Keratinocyte (primary cell): ENCODE measurements around the gene PPFIBP2. TPM values are rescaled to one million over a fixed set of nuclear protein-coding genes. Genes with fewer than 3 reads are reported as not detected.

Source experiments
- DNase-seq: peaks from one replicate; pipeline ENCODE4 v3.0.0-alpha.2; 2011; ENCODE audit warnings: low read depth, missing footprints, low spot score
- FAIRE-seq: peaks from 2 replicates; lab custom pipeline; 2011; peaks lifted over from hg19 to GRCh38; lab: Jason Lieb, UNC
- H2AFZ ChIP-seq: 2 replicates; pipeline ENCODE4 v1.6.0; 2012; ENCODE audit warnings: low read length, control low read depth, inconsistent platforms; ENCODE audit not compliant: control insufficient read depth
- H3K27ac ChIP-seq: 2 replicates; pipeline ENCODE4 v1.5.1; 2011; ENCODE audit warnings: low read length; ENCODE audit not compliant: control insufficient read depth, insufficient read depth
- H3K27me3 ChIP-seq: 3 replicates; pipeline ENCODE4 v1.6.0; 2011; ENCODE audit warnings: low read length; ENCODE audit not compliant: control insufficient read depth, insufficient read depth; ENCODE audit errors: extremely low read depth
- H3K36me3 ChIP-seq, 2 experiments: 2 replicates in 1 of 2; 3 replicates in 1 of 2; pipeline ENCODE4 v1.5.1; 2011; ENCODE audit warnings: low read length in 2 of 2, mild to moderate bottlenecking in 1 of 2; ENCODE audit not compliant: control insufficient read depth in 2 of 2, insufficient read depth in 2 of 2; ENCODE audit errors: extremely low read depth in 1 of 2
- H3K4me1 ChIP-seq: 3 replicates; pipeline ENCODE4 v1.5.1; 2011; ENCODE audit warnings: low read length; ENCODE audit not compliant: control insufficient read depth, insufficient read depth; ENCODE audit errors: extremely low read depth
- H3K4me2 ChIP-seq: 3 replicates; pipeline ENCODE4 v1.6.0; 2011; ENCODE audit warnings: low read depth, low read length; ENCODE audit not compliant: control insufficient read depth, insufficient read depth; ENCODE audit errors: extremely low read depth
- H3K4me3 ChIP-seq, 3 experiments: fragments of 200-600 bp in 1 of 3; sonication (generic) in 1 of 3; 2 replicates in 2 of 3; 3 replicates in 1 of 3; pipeline ENCODE4 v1.5.1; 2011 to 2016; ENCODE audit warnings: low read length in 3 of 3, mild to moderate bottlenecking in 3 of 3, control low read depth in 2 of 3, inconsistent platforms in 1 of 3, low read depth in 1 of 3, mixed read lengths in 1 of 3, mixed run types in 1 of 3, moderate library complexity in 1 of 3; ENCODE audit not compliant: control insufficient read depth in 2 of 3, insufficient read depth in 2 of 3; ENCODE audit errors: extremely low read depth in 1 of 3
- H3K79me2 ChIP-seq: 2 replicates; pipeline ENCODE4 v1.6.0; 2012; ENCODE audit warnings: low read length; ENCODE audit not compliant: control insufficient read depth, insufficient read depth
- H3K9ac ChIP-seq: 3 replicates; pipeline ENCODE4 v1.6.0; 2011; ENCODE audit warnings: low read length; ENCODE audit not compliant: control insufficient read depth, insufficient read depth; ENCODE audit errors: extremely low read depth
- H3K9me1 ChIP-seq: 3 replicates; pipeline ENCODE4 v1.6.0; 2011; ENCODE audit warnings: low read length; ENCODE audit not compliant: control insufficient read depth, insufficient read depth; ENCODE audit errors: extremely low read depth
- H3K9me3 ChIP-seq: 2 replicates; pipeline ENCODE4 v1.5.1; 2012; ENCODE audit warnings: low read depth, low read length; ENCODE audit not compliant: control insufficient read depth
- H4K20me1 ChIP-seq: 3 replicates; pipeline ENCODE4 v1.6.0; 2011; ENCODE audit warnings: low read length; ENCODE audit not compliant: control insufficient read depth, insufficient read depth; ENCODE audit errors: extremely low read depth
- CTCF ChIP-seq, 3 experiments: IDR thresholded peaks in 1 of 3; conservative IDR thresholded peaks in 1 of 3; optimal IDR thresholded peaks in 1 of 3; 2 replicates in 2 of 3; 3 replicates in 1 of 3; pipeline versions ENCODE3 to v1.5.1; 2011; ENCODE audit warnings: low read length in 3 of 3, mild to moderate bottlenecking in 3 of 3, moderate library complexity in 2 of 3, control low read depth in 1 of 3, inconsistent platforms in 1 of 3; ENCODE audit not compliant: insufficient read depth in 2 of 3; ENCODE audit errors: extremely low read depth in 1 of 3
- EZH2 ChIP-seq: IDR thresholded peaks from one replicate; pipeline ENCODE4 v1.6.1; 2012; ENCODE audit warnings: inconsistent platforms, mild to moderate bottlenecking, low read length, moderate library complexity
- dilution Hi-C: fragments of 300-500 bp; cut with MboI; formaldehyde crosslinking; loops from one replicate; pipeline ENCODE4 v1.7.0; 2020; ENCODE audit warnings: low sequenced_read_pairs; ENCODE audit not compliant: extremely low pct_ligation_motif_present
- polyA plus RNA-seq, 5 experiments: library from polyadenylated mRNA; depleted of rRNA in 3 of 5; stranded (reverse) in 3 of 5; stranded (forward) in 1 of 5; unstranded in 1 of 5; fragments of >200 nt; gene quantifications; 1 replicate in 1 of 5; 2 replicates in 3 of 5; 3 replicates in 1 of 5; pipeline versions ENCODE4 v1.2.1 to v1.2.3, GENCODE V29; 2011 to 2012; ENCODE audit warnings: missing spikeins in 2 of 5, low read depth in 1 of 5, low replicate concordance in 1 of 5

PPFIBP2 gene
- polyA plus RNA-seq, 1 donor (not counting 4 experiments of a cell fraction or from before 2014, with no cell fraction given) = 11.0 TPM

GRCh38 chr11:7506243-7506642 lies 7.6 kb upstream of the PPFIBP2 start:
- no peak for FAIRE-seq
- no peaks in the 10 kb centered on the region for H3K9me3 ChIP-seq
- H3K9me1 ChIP-seq = no peaks in the 10 kb centered on the region
- H3K4me2 ChIP-seq = no peak overlapping the region
- H2AFZ ChIP-seq = no peak overlapping the region
- H3K4me3 ChIP-seq = no peak overlapping the region
- no peak overlapping the region for H3K27ac ChIP-seq
- no peaks in the 10 kb centered on the region for H3K27me3 ChIP-seq
- TF ChIP-seq EZH2 = no peak
- TF ChIP-seq CTCF (optimal IDR thresholded peaks at IDR 0.05 in 1 of 3, IDR thresholded peaks at IDR 0.05 in 1 of 3, conservative IDR thresholded peaks at IDR 0.05 in 1 of 3; ENCODE audit: extremely low read depth in 1 of 3, insufficient read depth in 2 of 3, low read length in 3 of 3) = no peak
- peaks cover 0 to 1% of the 10 kb centered on the region in 2 experiments for H3K36me3 ChIP-seq
- no peak for DNase-seq
- H4K20me1 ChIP-seq = no peaks in the 10 kb centered on the region
- no peaks in the 10 kb centered on the region for H3K4me1 ChIP-seq
- H3K79me2 ChIP-seq = no peaks in the 10 kb centered on the region
- dilution Hi-C loops = no loop called here
- H3K9ac ChIP-seq = no peak overlapping the region

- H3K9me3 ChIP-seq = no peaks in the 10 kb centered on the region
- H4K20me1 ChIP-seq = no peaks in the 10 kb centered on the region
- H3K36me3 ChIP-seq = peaks cover 0 to 1% of the 10 kb centered on the region in 2 experiments
- H3K4me2 ChIP-seq = no peak overlapping the region
- TF ChIP-seq EZH2 (no peak), CTCF (optimal IDR thresholded peaks at IDR 0.05 in 1 of 3, IDR thresholded peaks at IDR 0.05 in 1 of 3, conservative IDR thresholded peaks at IDR 0.05 in 1 of 3; ENCODE audit: extremely low read depth in 1 of 3, insufficient read depth in 2 of 3, low read length in 3 of 3) (no peak)
- H3K79me2 ChIP-seq = no peaks in the 10 kb centered on the region
- no peaks in the 10 kb centered on the region for H3K27me3 ChIP-seq
- H3K4me3 ChIP-seq = no peak overlapping the region
- no peak for FAIRE-seq
- H2AFZ ChIP-seq = no peak overlapping the region
- dilution Hi-C loops = no loop called here
- peaks cover 7% of the 10 kb centered on the region for H3K4me1 ChIP-seq
- DNase-seq = no peak
- no peaks in the 10 kb centered on the region for H3K9me1 ChIP-seq
- H3K27ac ChIP-seq = no peak overlapping the region
- no peak overlapping the region for H3K9ac ChIP-seq
Observed at GRCh38 chr11:7508087-7508486, 5.7 kb upstream of the PPFIBP2 start.
